ENCODE results near the gene SYT2.

SYT2 gene

GRCh38 chr1:202575918-202576653, 134.2 kb downstream of the SYT2 start:
- no peak for DNase-seq (ENCODE audit: low read depth)
- in situ Hi-C loops (cut with HindIII; ENCODE audit: low sequenced_read_pairs): no loop called here
- no peak overlapping the region for H3K4me3 ChIP-seq (ENCODE audit: low read depth, low read length)
- TF ChIP-seq, protein P1, sequence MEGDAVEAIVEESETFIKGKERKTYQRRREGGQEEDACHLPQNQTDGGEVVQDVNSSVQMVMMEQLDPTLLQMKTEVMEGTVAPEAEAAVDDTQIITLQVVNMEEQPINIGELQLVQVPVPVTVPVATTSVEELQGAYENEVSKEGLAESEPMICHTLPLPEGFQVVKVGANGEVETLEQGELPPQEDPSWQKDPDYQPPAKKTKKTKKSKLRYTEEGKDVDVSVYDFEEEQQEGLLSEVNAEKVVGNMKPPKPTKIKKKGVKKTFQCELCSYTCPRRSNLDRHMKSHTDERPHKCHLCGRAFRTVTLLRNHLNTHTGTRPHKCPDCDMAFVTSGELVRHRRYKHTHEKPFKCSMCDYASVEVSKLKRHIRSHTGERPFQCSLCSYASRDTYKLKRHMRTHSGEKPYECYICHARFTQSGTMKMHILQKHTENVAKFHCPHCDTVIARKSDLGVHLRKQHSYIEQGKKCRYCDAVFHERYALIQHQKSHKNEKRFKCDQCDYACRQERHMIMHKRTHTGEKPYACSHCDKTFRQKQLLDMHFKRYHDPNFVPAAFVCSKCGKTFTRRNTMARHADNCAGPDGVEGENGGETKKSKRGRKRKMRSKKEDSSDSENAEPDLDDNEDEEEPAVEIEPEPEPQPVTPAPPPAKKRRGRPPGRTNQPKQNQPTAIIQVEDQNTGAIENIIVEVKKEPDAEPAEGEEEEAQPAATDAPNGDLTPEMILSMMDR (IDR thresholded peaks at IDR 0.05; ENCODE audit: low read depth, low read length, missing control alignments): no peak

DNA sequence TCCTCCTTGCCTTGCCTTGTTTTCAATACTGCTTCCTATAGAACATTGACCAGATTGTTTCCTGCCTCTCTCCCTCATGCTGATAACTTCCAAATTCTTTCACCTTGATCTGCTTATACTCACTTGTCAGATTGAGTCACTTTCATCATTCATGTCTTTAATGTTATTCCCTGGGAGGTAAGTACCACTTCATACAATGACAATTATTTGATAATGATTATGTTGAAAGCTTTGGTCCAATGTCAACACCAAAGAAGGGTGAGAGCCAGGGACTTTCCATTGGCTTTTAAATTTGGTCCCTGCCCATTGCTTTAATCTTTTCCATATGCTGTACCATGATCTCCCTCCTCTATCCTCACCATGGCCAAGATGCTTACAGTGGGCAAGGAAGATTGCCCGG, 137.4 kb downstream of the SYT2 start:
- DNase-seq (ENCODE audit: low read depth): no peak
- in situ Hi-C loops (cut with HindIII; ENCODE audit: low sequenced_read_pairs): no loop called here
- TF ChIP-seq, protein P1 (IDR thresholded peaks at IDR 0.05; ENCODE audit: low read depth, low read length, missing control alignments): no peak
- H3K4me3 ChIP-seq (ENCODE audit: low read depth, low read length): no peak overlapping the region

- TF ChIP-seq, protein P1 (IDR thresholded peaks at IDR 0.05; ENCODE audit: low read depth, low read length, missing control alignments): peak; percentile 86
Measured at GRCh38 chr1:202571719-202572339, 138.4 kb downstream of the SYT2 start.

GRCh38 chr1:202569393-202570322, 140.6 kb downstream of the SYT2 start:
- in situ Hi-C loops (cut with HindIII; ENCODE audit: low sequenced_read_pairs): no loop called here
- no peak overlapping the region for H3K4me3 ChIP-seq (ENCODE audit: low read depth, low read length)
- DNase-seq (ENCODE audit: low read depth): no peak
- TF ChIP-seq, protein P1 (IDR thresholded peaks at IDR 0.05; ENCODE audit: low read depth, low read length, missing control alignments): no peak

More at GRCh38 chr1:202571719-202572339, 138.4 kb downstream of the SYT2 start:
- no peak for DNase-seq (ENCODE audit: low read depth)
- H3K4me3 ChIP-seq (ENCODE audit: low read depth, low read length): no peak overlapping the region
- in situ Hi-C loops (cut with HindIII; ENCODE audit: low sequenced_read_pairs): no loop called here

- in situ Hi-C loops (cut with HindIII; ENCODE audit: low sequenced_read_pairs): no loop called here
- H3K4me3 ChIP-seq (ENCODE audit: low read depth, low read length): no peak overlapping the region
- TF ChIP-seq, protein P1 (IDR thresholded peaks at IDR 0.05; ENCODE audit: low read depth, low read length, missing control alignments): no peak
- no peak for DNase-seq (ENCODE audit: low read depth)
Measured at GRCh38 chr1:202568826-202569225, 141.4 kb downstream of the SYT2 start.

GRCh38 chr1:202568410-202568809, 141.8 kb downstream of the SYT2 start:
- no peak for DNase-seq (ENCODE audit: low read depth)
- TF ChIP-seq, protein P1 (IDR thresholded peaks at IDR 0.05; ENCODE audit: low read depth, low read length, missing control alignments): no peak
- H3K4me3 ChIP-seq (ENCODE audit: low read depth, low read length): no peak overlapping the region
- in situ Hi-C loops (cut with HindIII; ENCODE audit: low sequenced_read_pairs): no loop called here
